HepG2 (cell line): Measurements from ENCODE around the gene KLF3. TPM values are rescaled to one million over a fixed set of nuclear protein-coding genes. Genes with fewer than 3 reads are reported as not detected.

ENCODE experiments used
- ATAC-seq: fragments of 200-7000 bp; cut with Tn5 transposase; 3 replicates; pipeline ENCODE4 v1.9.1; 2020; ENCODE audit warnings: mild to moderate bottlenecking, moderate library complexity
- BruUV-seq: library from RNA; stranded (reverse); fragments of 400-500 nt; replicated peaks from 2 replicates; lab custom pipeline; 2021; lab: Mats Ljungman, UMichigan
- CTCF ChIA-PET: fragments of 300-600 bp; formaldehyde crosslinking; extraction: SDS; loops from one replicate; lab custom pipeline; 2021; ENCODE audit warnings: low total read pairs, inconsistent platforms, low intra/inter-chr PET ratio; lab: Yijun Ruan, JAX
- POLR2A ChIA-PET: fragments of 350-600 bp; sonication (Branson Sonifier 250); formaldehyde crosslinking; loops from one replicate; lab custom pipeline; 2020; ENCODE audit warnings: antibody characterized with exemption, inconsistent platforms; lab: Yijun Ruan, JAX
- DNase-seq: peaks from one replicate; pipeline ENCODE4 v3.0.0-alpha.2; 2015; ENCODE audit warnings: low spot score
- FAIRE-seq: peaks from 3 replicates; lab custom pipeline; 2011; peaks lifted over from hg19 to GRCh38; lab: Jason Lieb, UNC
- H2AFZ ChIP-seq: one replicate; pipeline ENCODE4 v1.6.1; 2011; ENCODE audit warnings: low read length, inconsistent platforms
- H3K27ac ChIP-seq: fragments of 300-600 bp; 3 replicates; pipeline ENCODE4 v1.8.0; 2011; ENCODE audit warnings: mixed run types, mild to moderate bottlenecking, mixed read lengths, low read length, inconsistent platforms; ENCODE audit not compliant: insufficient read depth; ENCODE audit errors: extremely low read length
- H3K27me3 ChIP-seq, 2 experiments: fragments of 200-600 bp in 1 of 2; 2 replicates in 1 of 2; 3 replicates in 1 of 2; pipeline versions ENCODE4 v1.6.0 to v1.8.0; 2011; ENCODE audit warnings: low read length in 2 of 2, mild to moderate bottlenecking in 2 of 2, moderate library complexity in 2 of 2, inconsistent platforms in 1 of 2; ENCODE audit not compliant: insufficient read depth in 2 of 2, control insufficient read depth in 1 of 2
- H3K36me3 ChIP-seq, 2 experiments: fragments of 200-600 bp in 1 of 2; replicated peaks in 1 of 2; 2 replicates in 1 of 2; 3 replicates in 1 of 2; pipeline versions ENCODE4 v1.5.1 to v1.8.0; 2011; ENCODE audit warnings: low read length in 2 of 2, inconsistent platforms in 1 of 2; ENCODE audit not compliant: insufficient read depth in 2 of 2, control insufficient read depth in 1 of 2
- H3K4me1 ChIP-seq: 2 replicates; pipeline ENCODE4 v1.5.1; 2012; ENCODE audit warnings: low read length, inconsistent platforms; ENCODE audit not compliant: insufficient read depth
- H3K4me2 ChIP-seq: 2 replicates; pipeline ENCODE4 v1.6.0; 2011; ENCODE audit warnings: low read depth, low read length, inconsistent platforms
- H3K4me3 ChIP-seq, 3 experiments: fragments of 200-600 bp in 1 of 3; sonication (generic), shearing (Covaris generic) in 1 of 3; replicated peaks in 1 of 3; 2 replicates each; pipeline ENCODE4 v1.5.1; 2011 to 2016; ENCODE audit warnings: low read length in 3 of 3, inconsistent platforms in 2 of 3, low read depth in 2 of 3, mild to moderate bottlenecking in 2 of 3, control low read depth in 1 of 3, mixed read lengths in 1 of 3; ENCODE audit not compliant: insufficient read depth in 1 of 3
- H3K79me2 ChIP-seq: one replicate; pipeline ENCODE4 v1.6.1; 2011; ENCODE audit warnings: low read length, inconsistent platforms; ENCODE audit not compliant: insufficient read depth
- H3K9ac ChIP-seq: 2 replicates; pipeline ENCODE4 v1.6.0; 2011; ENCODE audit warnings: mild to moderate bottlenecking, low read depth, low read length, inconsistent platforms; ENCODE audit not compliant: insufficient read depth
- H3K9me3 ChIP-seq: 2 replicates; pipeline ENCODE4 v1.5.1; 2012; ENCODE audit warnings: mild to moderate bottlenecking, low read length
- H4K20me1 ChIP-seq: 2 replicates; pipeline ENCODE4 v1.6.0; 2011; ENCODE audit warnings: inconsistent platforms, mild to moderate bottlenecking, low read length, moderate library complexity; ENCODE audit not compliant: insufficient read depth
- CEBPG ChIP-seq: IDR thresholded peaks from 2 replicates; pipeline ENCODE4 v1.6.1; 2016
- ETV6 ChIP-seq: sonication (generic); formaldehyde crosslinking; conservative IDR thresholded peaks from 2 replicates; pipeline ENCODE4 v1.4.0; 2020; ENCODE audit warnings: missing genetic modification reagents
- GTF3A ChIP-seq: sonication (generic); formaldehyde crosslinking; conservative IDR thresholded peaks from 2 replicates; pipeline ENCODE4 v1.4.0; 2020; ENCODE audit warnings: mild to moderate bottlenecking, missing genetic modification reagents
- KDM1A ChIP-seq: IDR thresholded peaks from 2 replicates; pipeline ENCODE4 v1.6.1; 2016; ENCODE audit warnings: missing compliant biosample characterization
- MED13 ChIP-seq: sonication (generic); formaldehyde crosslinking; IDR thresholded peaks from 2 replicates; pipeline ENCODE4 v1.5.0; 2020; ENCODE audit warnings: missing genetic modification reagents
- NFE2 ChIP-seq: sonication (generic); formaldehyde crosslinking; IDR thresholded peaks from 2 replicates; pipeline ENCODE4 v1.4.0; 2020; ENCODE audit warnings: missing genetic modification reagents
- PPARG ChIP-seq: conservative IDR thresholded peaks from 2 replicates; pipeline ENCODE4 v1.6.1; 2016; ENCODE audit warnings: missing biosample characterization, missing genetic modification reagents
- TARDBP ChIP-seq: sonication (generic); formaldehyde crosslinking; IDR thresholded peaks from 2 replicates; pipeline ENCODE4 v1.8.0; 2022; ENCODE audit warnings: mild to moderate bottlenecking, missing genetic modification reagents
- ZMAT5 ChIP-seq: sonication (generic); formaldehyde crosslinking; IDR thresholded peaks from 2 replicates; pipeline ENCODE4 v1.5.0; 2020; ENCODE audit warnings: mild to moderate bottlenecking, low read depth, missing genetic modification reagents, borderline replicate concordance
- ZNF24 ChIP-seq: fragments of 450-650 bp; IDR thresholded peaks from 2 replicates; pipeline ENCODE4 v1.6.1; 2017; ENCODE audit warnings: antibody characterized with exemption, mild to moderate bottlenecking
- ZNF335 ChIP-seq: sonication (generic); formaldehyde crosslinking; IDR thresholded peaks from 2 replicates; pipeline ENCODE4 v1.4.0; 2020; ENCODE audit warnings: missing genetic modification reagents
- ZNF816 ChIP-seq: sonication (generic); formaldehyde crosslinking; IDR thresholded peaks from 2 replicates; pipeline ENCODE4 v1.8.0; 2022; ENCODE audit warnings: missing genetic modification reagents, mild to moderate bottlenecking, borderline replicate concordance
- WGBS: methylation state at CpG from one replicate; pipeline ENCODE4 v1.1.6; 2017; ENCODE audit warnings: low lambda C conversion rate; 5-methylcytosine and 5-hydroxymethylcytosine counted together
- in situ Hi-C: cut with HindIII; loops from 2 replicates; pipeline ENCODE4 v1.10.0; 2017; ENCODE audit warnings: low pct_unique_long_range_greater_than_20kb; ENCODE audit not compliant: extremely low pct_ligation_motif_present
- intact Hi-C: fragments of 100-400 bp; cut with micrococcal nuclease; formaldehyde crosslinking; loops from one replicate; pipeline ENCODE4 v1.10.0; 2022; ENCODE audit not compliant: unreplicated experiment
- polyA plus RNA-seq, 8 experiments: library from polyadenylated mRNA; depleted of rRNA in 3 of 8; stranded (reverse) in 7 of 8; unstranded in 1 of 8; fragments of >200 nt; fragmentation: Illumina TruSeq in 4 of 8; extraction: Trizol in 4 of 8; gene quantifications; 2 replicates each; pipeline versions ENCODE4 v1.2.1 to v1.2.3, GENCODE V29; 2011 to 2016; ENCODE audit warnings: low read depth in 4 of 8, missing spikeins in 1 of 8, mixed read lengths in 1 of 8; ENCODE audit not compliant: insufficient read depth in 1 of 8
- total RNA-seq, 5 experiments: library from RNA; depleted of rRNA; stranded (reverse); fragments of >200 nt; fragmentation: Illumina TruSeq; extraction: Trizol; gene quantifications; 2 replicates each; pipeline ENCODE4 v1.2.3, GENCODE V29; 2016; ENCODE audit warnings: low read depth in 1 of 5
- TF ChIP-seq, protein P1 (sequence below): IDR thresholded peaks from 2 replicates; pipeline ENCODE4 v1.6.1; 2018; ENCODE audit warnings: missing genetic modification reagents

The KLF3 gene
- total and polyA plus RNA-seq, 2 of the 13 experiments (the other 11 are each of a cell fraction or from before 2014, with no cell fraction given) = 29.1 to 37.8 TPM

GRCh38 chr4:38620065-38620464, 43.9 kb upstream of the KLF3 start:
- in situ Hi-C loops (no loop called here), intact Hi-C loops (no loop called here)
- no peak overlapping the region for H3K9ac ChIP-seq
- no peak overlapping the region for H3K4me2 ChIP-seq
- DNase-seq (no peak), ATAC-seq (no peak), FAIRE-seq (no peak)
- no peaks in the 10 kb centered on the region for H3K79me2 ChIP-seq
- BruUV-seq = no TSS peak
- peaks cover 53% of the 10 kb centered on the region for H3K4me1 ChIP-seq
- WGBS = 85% methylated on average over 1 of the region's 1 CpG
- no peaks in the 10 kb centered on the region for H3K9me3 ChIP-seq
- H3K36me3 ChIP-seq = no peaks in the 10 kb centered on the region
- H3K4me3 ChIP-seq = no peak overlapping the region
- ChIA-PET POLR2A (no interaction called here), CTCF (no interaction called here)
- no peak overlapping the region for H3K27ac ChIP-seq
- no peak overlapping the region for H2AFZ ChIP-seq
- TF ChIP-seq, protein P1, sequence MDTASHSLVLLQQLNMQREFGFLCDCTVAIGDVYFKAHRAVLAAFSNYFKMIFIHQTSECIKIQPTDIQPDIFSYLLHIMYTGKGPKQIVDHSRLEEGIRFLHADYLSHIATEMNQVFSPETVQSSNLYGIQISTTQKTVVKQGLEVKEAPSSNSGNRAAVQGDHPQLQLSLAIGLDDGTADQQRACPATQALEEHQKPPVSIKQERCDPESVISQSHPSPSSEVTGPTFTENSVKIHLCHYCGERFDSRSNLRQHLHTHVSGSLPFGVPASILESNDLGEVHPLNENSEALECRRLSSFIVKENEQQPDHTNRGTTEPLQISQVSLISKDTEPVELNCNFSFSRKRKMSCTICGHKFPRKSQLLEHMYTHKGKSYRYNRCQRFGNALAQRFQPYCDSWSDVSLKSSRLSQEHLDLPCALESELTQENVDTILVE = no peak
- TF ChIP-seq ZNF24 (no peak), MED13 (CRISPR knock-in tag) (no peak), NFE2 (CRISPR knock-in tag) (no peak), GTF3A (CRISPR knock-in tag) (no peak), TARDBP (CRISPR knock-in tag) (no peak), ETV6 (CRISPR knock-in tag) (no peak), KDM1A (CRISPR knock-in tag) (no peak), PPARG (no peak), ZNF816 (CRISPR knock-in tag) (no peak), CEBPG (no peak), ZNF335 (CRISPR knock-in tag) (no peak), ZMAT5 (CRISPR knock-in tag) (no peak)
- H3K27me3 ChIP-seq = no peaks in the 10 kb centered on the region
- no peaks in the 10 kb centered on the region for H4K20me1 ChIP-seq
